MM.1S (cell line): ENCODE results near the gene DYNC1H1.

Experiments
- EZH2 ChIP-seq: fragments of 300-600 bp; sonication (generic); optimal IDR thresholded peaks from 2 replicates; pipeline ENCODE3; 2017; ENCODE audit warnings: low read depth, mild to moderate bottlenecking, antibody characterized with exemption, low read length, mixed read lengths
- TF ChIP-seq, protein P1 (sequence below): fragments of 300-600 bp; sonication (generic); IDR thresholded peaks from 2 replicates; pipeline ENCODE4 v1.5.1; 2016; ENCODE audit warnings: antibody characterized with exemption, low read length, mixed read lengths

DNA sequence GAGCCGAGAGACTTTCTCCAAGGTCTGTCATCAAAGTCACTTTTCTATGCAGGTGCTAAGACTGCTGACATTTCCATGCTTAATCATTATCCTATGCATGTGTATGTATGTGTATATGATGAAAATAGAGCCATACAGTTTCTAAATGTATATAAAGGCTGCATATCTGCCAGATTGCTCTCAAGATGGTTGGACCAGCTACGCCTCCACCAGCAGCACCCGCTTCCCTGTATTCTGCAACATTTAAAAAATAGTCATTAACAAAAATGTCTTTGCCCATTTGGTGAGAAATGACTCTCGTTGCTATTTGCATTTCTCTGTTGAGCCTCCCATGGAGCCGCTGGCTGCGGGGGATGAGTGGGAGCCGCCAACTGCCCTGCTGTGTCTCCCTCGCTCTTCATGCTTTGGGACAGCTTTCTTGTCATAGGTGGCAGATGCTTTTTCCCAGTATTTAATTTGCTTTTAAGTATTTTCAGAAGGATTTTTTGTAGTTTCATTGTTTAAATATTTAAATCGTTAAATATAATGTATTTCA is 54.7 kb downstream of the DYNC1H1 start:
- TF ChIP-seq, protein P1, sequence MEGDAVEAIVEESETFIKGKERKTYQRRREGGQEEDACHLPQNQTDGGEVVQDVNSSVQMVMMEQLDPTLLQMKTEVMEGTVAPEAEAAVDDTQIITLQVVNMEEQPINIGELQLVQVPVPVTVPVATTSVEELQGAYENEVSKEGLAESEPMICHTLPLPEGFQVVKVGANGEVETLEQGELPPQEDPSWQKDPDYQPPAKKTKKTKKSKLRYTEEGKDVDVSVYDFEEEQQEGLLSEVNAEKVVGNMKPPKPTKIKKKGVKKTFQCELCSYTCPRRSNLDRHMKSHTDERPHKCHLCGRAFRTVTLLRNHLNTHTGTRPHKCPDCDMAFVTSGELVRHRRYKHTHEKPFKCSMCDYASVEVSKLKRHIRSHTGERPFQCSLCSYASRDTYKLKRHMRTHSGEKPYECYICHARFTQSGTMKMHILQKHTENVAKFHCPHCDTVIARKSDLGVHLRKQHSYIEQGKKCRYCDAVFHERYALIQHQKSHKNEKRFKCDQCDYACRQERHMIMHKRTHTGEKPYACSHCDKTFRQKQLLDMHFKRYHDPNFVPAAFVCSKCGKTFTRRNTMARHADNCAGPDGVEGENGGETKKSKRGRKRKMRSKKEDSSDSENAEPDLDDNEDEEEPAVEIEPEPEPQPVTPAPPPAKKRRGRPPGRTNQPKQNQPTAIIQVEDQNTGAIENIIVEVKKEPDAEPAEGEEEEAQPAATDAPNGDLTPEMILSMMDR: no peak
- TF ChIP-seq EZH2: no peak
